MV-4-11 (cell line): ENCODE data around the gene ZSCAN5B.
A peak's percentile ranks its signal among the peaks of the same experiment; 100 is the strongest.
"Not testable (repeated sequence)": the region's sequence is repeated elsewhere in the genome, so short reads cannot be mapped to it uniquely, and the experiment has no call there.

Source experiments
- DNase-seq: peaks from one replicate; lab custom pipeline; 2025; lab: John Stamatoyannopoulos, UW

Gene ZSCAN5B

DNA sequence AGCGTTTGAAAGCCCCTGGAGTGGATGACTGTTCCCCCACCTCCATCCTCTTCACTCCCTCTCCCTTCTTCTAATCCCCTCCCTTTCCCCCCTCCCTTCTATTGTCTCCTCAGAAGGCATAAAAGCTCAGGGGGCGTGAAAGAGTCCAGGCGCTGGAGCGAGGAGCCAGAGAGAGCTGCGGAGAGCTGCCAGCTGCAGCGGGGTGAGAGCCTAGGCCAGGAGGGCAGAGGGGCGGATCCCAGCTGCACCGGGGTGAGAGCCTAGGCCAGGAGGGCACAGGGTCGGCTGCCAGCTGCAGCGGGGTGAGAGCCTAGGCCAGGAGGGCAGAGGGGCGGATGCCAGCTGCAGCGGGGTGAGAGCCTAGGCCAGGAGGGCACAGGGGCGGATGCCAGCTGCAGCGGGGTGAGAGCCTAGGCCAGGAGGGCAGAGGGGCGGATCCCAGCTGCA is 21.7 kb downstream of the ZSCAN5B start, which contains the start of gene GALP:
GALP (plus strand) TSS at position 148 of the 447 bp plus-strand sequence. CDS start 1,101 bp downstream, outside the sequence.
- not testable (repeated sequence) for DNase-seq

DNA sequence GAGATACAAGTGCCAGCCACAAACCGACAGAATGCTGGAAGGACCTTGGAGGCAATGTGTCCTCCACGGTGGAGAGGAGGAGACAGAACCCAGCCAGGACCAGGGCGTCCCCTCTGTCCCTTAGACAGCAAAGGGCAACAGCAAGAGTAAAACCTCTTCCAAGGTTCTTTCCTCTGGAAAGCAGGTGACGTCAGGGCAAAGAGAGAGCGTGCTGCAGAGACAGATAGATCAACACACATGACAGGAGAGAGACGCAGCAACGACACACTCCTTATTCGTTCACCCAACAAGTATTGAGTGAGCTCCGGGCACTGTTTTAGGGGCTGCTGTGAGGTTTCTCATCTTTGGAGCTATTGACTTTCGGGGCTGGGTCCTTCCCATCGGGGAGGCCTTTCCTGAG is 23.0 kb downstream of the ZSCAN5B start:
- DNase-seq = no peak

GRCh38 chr19:56174086-56174485 is 23.5 kb downstream of the ZSCAN5B start:
- DNase-seq = no peak

DNA sequence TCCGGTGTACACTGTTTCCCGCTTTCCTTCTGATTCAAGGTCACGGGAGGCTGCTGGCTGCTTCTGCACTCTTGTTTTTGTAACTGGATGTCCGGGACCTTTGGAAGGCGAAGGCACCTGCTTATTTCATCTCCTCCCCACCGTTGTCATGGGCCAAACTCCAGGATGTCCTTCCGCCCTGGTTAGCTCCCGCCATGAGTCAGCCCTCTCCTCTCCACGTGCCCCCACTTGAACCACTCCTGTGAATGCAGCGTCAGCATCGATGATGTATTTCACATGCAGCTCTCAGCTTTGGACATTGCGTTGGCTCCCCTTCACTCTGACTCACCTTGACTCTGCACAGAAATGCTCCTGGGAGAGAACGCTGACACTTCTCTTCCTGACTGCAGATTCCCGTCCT is 27.3 kb downstream of the ZSCAN5B start:
- no peak for DNase-seq

DNA sequence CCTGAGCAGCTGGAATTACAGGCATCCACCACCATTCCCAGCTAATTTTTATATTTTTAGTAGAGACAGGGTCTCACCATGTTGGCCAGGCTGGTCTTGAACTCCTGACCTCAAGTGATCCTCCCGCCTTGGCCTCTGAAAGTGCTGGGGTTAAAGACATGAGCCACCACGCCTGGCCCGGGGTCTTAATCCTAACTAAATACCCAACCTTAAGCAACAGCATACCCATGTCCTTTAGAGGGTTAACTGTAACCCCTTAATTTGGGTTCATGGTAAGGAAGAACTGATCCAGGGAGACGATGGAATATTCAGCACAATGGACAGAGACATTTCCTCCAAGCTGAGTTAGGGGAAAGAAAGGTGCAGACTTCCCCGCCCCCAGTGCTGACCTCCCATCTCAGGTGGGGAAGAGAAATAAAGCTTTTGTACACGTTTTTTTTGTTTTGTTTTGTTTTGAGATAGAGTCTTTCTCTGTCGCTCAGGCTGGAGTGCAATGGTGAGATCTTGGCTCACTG is 30.5 kb downstream of the ZSCAN5B start:
- no peak for DNase-seq

DNA sequence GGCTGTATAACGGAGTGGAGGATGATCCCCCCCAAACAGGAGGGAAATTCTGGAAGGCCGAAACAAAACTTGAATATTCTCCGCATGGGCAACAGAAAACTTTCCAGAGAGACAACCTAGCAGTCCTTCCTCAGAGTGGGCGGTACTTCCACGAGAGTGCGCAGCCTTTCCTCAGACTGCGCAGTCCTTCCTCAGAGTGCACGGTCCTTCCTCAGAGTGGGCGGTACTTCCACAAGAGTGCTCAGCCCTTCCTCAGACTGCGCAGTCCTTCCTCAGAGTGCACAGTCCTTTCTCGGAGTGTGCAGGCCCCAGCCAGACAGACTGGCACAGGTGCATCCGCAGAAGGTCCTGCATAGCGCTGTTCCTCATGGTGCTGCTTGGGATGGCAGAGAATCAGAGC is 34.5 kb downstream of the ZSCAN5B start:
- no peak for DNase-seq

DNA sequence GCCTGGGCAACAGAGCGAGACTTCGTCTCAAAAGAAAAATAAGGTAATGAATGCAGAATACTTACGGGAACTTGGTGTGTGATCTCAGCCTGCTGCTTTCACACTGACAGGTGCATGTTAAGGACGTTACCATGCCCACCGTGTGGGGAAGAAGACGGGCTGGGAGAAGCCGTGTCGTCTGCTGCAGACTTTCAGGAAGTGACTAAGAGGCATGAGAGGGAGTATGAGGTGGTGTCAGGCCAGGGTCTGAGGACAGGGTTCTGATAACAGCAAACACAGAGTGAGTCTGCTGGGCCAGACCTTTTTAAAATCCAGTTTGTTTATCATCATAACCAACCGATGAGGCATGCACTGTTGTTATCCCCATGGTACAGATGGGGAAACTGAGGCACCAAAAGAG is 35.3 kb downstream of the ZSCAN5B start:
- DNase-seq = peak; percentile 47

- DNase-seq = no peak
Observed at GRCh38 chr19:56161534-56161933, 36.0 kb downstream of the ZSCAN5B start.

- no peak for DNase-seq
Observed at GRCh38 chr19:56159622-56160271, 37.8 kb downstream of the ZSCAN5B start.

DNA sequence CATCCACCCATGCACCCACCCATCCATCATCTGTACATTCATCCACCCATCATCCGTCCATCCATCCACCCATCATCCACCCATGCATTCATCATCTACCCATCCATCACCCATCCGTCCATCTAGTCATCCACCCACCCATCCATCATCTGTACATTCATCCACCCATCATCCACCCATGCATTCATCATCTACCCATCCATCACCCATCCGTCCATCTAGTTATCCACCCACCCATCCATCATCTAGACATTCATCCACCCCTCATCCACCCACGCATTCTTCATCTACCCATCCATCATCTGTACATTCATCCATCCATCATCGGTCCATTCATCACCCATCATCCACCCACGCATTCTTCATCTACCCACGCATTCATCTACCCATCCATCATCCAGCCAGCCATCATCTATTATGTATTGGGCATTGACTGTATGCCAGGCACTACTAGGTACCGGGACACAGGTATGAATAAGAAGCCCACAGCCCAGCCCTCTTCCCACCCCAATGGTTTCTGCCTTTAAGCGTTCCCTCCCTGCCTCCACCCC is 38.5 kb downstream of the ZSCAN5B start:
- DNase-seq = no peak

DNA sequence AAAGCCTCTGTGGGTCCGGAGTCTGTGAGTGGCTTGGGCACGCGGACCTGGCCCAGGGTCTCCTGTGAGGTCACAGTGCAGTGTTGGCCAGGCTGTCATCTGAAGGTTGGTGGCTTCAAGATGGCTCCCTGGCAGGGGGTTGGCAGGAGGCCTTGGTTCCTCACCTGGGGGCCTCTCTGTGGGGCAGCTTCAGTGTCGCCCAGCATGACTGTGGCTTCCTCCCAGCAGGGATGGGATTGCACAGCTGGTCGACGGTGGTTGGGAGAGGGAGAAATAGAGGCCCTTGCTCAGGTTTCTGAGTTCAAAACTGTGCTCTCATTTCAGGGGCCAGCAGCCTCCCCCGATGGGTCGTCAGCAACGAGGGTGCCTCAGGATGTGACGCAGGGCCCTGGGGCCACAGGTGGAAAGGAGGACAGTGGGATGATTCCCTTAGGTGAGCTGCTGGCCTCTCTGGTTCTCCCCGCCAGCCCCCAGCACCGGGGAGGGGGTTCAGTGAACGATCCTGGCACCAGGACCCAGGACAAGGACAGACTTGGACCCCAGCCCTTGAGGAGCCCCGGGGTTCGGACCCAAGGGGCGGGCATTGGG is 39.3 kb downstream of the ZSCAN5B start:
- no peak for DNase-seq

- DNase-seq = no peak
Observed at GRCh38 chr19:56156768-56157167, 40.8 kb downstream of the ZSCAN5B start.

GRCh38 chr19:56155124-56155687 is 42.4 kb downstream of the ZSCAN5B start:
- no peak for DNase-seq

GRCh38 chr19:56153507-56153906 is 44.1 kb downstream of the ZSCAN5B start:
- DNase-seq = no peak

DNA sequence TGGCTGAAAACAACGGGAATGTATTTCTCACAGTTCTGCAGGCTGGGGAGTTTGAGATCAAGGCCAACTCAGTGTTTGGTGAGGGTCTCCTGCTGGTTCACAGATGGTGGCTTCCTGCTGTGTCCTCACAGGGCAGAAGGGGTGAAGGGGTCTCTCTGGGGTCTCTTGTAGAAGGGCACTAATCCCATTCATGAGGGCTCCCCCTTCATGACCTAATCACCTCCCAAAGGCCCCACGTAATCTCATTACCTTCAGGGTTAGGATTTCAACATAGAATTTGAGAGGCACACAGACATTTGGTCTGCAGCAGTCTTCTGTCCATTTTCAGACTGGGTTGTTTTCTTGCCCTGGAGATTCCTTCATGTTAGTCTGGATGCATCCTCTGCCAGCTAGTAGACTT is 44.9 kb downstream of the ZSCAN5B start:
- no peak for DNase-seq

GRCh38 chr19:56150358-56150757 is 47.2 kb downstream of the ZSCAN5B start:
- DNase-seq = no peak

DNA sequence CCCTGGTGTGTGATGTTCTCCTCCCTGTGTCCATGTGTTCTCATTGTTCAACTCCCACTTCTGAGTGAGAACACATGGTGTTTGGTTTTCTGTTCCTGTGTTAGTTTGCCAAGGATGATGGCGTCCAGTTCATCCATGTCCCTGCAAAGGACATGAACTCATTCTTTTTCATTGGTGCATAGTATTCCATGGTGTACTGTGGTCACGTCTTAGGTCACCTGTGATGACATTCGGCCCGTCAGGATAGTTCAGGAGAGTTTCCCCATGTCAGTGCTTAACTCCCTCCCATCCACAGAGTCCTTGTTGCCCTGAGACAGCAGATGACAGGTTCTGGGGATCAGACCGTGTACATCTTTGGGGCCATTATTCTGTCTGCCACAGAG is 47.9 kb downstream of the ZSCAN5B start:
- DNase-seq = no peak

DNA sequence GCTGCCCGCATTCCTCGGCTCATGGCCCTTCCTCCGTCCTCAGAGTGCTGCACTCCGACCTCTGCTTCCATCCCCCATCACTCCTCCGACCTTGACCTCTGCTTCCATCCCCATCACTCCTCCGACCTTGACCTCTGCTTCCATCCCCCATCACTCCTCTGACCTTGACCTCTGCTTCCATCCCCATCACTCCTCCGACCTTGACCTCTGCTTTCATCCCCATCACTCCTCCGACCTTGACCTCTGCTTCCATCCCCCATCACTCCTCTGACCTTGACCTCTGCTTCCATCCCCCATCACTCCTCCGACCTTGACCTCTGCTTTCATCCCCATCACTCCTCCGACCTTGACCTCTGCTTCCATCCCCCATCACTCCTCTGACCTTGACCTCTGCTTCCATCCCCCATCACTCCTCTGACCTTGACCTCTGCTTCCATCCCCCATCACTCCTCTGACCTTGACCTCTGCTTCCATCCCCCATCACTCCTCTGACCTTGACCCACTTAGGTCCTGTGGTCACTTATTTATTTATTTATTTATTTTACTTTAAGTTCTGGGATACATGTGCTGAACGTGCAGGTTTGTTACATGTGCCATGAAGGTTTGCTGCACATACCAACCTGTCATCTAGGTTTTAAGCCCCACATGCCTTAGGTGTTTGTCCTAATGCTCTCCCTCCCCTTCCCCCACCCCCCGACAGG is 48.5 kb downstream of the ZSCAN5B start:
- DNase-seq = not testable (repeated sequence)

GRCh38 chr19:56148096-56148495 is 49.5 kb downstream of the ZSCAN5B start:
- no peak for DNase-seq

DNA sequence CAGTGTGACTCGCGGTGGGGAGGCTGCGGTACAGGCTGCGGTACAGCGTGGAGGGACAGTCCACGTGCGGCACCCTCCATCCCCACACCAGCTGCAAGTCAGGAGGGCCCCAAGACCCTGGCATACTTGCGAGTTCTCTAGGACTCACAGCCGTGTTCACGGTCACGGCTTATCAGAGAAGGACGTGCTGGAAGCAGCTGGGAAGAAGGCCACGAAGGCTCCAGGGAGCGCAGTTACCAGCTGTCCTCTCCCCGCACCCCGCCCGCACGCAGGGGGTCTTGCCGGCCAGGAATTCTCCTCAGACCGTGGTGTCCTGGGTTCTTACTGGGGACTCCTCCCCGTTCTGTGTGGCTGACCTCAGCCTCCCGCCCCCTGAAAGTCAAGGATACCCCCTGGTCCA is 50.3 kb downstream of the ZSCAN5B start:
- DNase-seq = no peak

GRCh38 chr19:56146904-56147303 is 50.7 kb downstream of the ZSCAN5B start:
- no peak for DNase-seq

GRCh38 chr19:56145698-56146097 is 51.9 kb downstream of the ZSCAN5B start:
- no peak for DNase-seq
